D721Med (cell line): ENCODE measurements around the gene METTL15.

Experiments
- DNase-seq: peaks from one replicate; pipeline ENCODE4 v3.0.0; 2011; ENCODE audit warnings: low spot score; ENCODE audit not compliant: insufficient read length
- FAIRE-seq: peaks from 2 replicates; lab custom pipeline; 2011; peaks lifted over from hg19 to GRCh38; lab: Jason Lieb, UNC
- TF ChIP-seq, protein P1 (sequence below): IDR thresholded peaks from 2 replicates; pipeline ENCODE4 v1.5.1; 2012; ENCODE audit warnings: mild to moderate bottlenecking, control low read depth; ENCODE audit not compliant: insufficient read depth; ENCODE audit errors: missing control alignments

METTL15 gene

DNA sequence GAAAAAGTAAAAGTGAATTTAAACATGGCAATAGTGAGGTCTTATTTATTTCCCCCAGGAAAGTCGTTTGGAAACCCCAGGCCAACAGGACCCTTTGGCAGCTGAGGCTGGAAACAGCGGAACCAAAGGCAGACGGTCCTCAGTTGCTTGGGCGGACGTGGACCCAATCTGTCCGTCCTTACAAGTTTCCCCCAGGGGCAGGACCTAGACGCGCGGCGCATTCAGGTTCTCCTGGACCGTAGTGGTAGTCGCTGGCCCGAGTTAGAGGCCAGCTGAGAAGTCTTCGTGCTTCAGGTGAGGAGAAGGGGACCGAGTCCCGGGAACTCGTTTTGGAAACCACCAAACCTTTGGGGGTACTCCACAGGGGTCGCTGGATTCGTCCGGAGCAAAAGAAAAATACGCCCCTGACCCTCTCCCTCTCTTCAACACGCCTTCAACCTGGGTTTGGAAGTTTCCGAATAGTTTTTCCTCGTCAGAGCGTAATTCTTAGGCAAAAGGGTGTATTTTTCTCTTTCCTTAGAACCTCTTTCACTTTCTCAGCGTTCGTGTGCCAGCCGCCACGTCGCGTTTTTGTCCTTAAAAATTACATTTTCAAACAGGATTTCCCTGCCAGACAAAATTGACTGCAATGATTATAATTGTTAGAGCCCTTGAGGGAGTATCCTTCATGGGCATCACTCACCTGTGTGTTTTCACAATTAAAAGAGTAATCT lies 2.1 kb downstream of the METTL15 start:
- TF ChIP-seq, protein P1, sequence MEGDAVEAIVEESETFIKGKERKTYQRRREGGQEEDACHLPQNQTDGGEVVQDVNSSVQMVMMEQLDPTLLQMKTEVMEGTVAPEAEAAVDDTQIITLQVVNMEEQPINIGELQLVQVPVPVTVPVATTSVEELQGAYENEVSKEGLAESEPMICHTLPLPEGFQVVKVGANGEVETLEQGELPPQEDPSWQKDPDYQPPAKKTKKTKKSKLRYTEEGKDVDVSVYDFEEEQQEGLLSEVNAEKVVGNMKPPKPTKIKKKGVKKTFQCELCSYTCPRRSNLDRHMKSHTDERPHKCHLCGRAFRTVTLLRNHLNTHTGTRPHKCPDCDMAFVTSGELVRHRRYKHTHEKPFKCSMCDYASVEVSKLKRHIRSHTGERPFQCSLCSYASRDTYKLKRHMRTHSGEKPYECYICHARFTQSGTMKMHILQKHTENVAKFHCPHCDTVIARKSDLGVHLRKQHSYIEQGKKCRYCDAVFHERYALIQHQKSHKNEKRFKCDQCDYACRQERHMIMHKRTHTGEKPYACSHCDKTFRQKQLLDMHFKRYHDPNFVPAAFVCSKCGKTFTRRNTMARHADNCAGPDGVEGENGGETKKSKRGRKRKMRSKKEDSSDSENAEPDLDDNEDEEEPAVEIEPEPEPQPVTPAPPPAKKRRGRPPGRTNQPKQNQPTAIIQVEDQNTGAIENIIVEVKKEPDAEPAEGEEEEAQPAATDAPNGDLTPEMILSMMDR: no peak
- no peak for DNase-seq
- no peak for FAIRE-seq

DNA sequence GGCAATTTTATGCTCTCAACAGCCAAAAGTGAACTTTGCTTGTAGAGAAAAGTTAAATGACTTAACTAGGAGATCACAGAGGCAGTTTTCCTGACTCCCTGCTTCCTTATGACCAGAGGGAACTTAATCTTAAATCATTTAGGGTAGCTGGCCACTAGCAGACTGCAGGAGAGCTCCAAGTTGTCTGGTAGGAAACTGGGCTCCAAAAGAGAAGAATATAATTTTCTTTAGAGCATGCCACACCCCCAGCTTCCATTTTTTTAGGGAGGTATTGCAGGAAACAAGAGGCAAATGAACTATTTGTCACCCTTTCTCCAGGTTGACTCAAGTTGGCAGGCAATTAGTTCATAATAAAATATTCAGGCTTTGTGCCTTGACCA lies 2.6 kb downstream of the METTL15 start:
- DNase-seq: no peak
- TF ChIP-seq, protein P1: no peak
- no peak for FAIRE-seq

DNA sequence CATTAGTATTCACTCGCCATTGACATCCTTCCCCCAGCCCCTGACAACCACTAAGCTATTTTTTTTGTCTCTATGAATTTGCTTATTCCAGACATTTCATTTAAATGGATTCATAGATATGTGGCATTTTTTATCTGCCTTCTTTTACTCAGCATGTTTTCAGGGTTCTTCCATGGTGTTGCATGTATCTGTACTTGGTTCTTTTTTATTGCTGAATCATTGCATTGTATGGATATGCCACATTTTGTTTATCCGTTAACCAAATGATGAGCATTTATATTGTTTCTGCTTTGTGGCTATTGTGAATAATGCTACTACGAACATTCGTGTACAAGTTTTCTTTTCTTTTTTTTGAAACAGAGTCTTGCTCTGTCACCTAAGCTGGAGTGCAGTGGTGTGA lies 5.9 kb downstream of the METTL15 start:
- DNase-seq (no peak), FAIRE-seq (no peak)
- TF ChIP-seq, protein P1: no peak

DNA sequence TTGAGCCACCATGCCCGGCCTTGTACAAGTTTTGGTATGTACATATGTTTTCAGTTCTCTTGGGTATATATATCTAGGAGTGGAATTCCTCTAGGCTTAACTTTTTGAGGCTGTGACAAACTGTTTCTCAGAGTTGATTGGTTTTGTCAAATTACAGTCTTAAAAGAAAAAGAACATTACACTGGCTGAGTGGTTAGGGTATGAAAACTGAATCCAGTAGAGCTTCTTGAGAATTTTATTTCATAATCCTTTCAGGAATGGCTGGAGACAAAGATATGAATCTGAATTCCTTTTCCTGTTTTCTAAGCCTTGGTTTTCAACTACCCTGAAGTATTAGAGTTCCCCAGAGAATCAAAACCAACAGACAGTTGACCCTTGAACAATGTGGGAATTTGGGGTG lies 6.5 kb downstream of the METTL15 start:
- TF ChIP-seq, protein P1: no peak
- FAIRE-seq (no peak), DNase-seq (no peak)

DNA sequence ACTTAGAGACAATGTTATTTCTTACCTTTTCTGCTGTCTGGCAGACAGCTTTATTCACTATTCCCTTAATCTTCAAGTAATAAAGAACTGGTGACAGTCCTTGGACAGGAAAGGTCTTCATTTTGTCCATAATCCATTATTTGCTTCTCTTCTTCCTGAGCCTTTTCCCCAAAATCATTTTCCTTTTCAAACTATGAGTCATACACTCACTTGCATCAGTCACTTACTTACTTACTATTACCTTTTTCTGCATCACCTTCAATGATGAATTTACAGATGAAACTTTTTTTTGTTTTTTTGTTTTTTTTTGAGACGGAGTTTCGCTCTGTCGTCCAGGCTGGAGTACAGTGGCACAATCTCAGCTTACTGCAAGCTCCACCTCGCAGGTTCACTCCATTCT lies 9.5 kb downstream of the METTL15 start:
- no peak for DNase-seq
- no peak for FAIRE-seq
- TF ChIP-seq, protein P1: no peak

DNA sequence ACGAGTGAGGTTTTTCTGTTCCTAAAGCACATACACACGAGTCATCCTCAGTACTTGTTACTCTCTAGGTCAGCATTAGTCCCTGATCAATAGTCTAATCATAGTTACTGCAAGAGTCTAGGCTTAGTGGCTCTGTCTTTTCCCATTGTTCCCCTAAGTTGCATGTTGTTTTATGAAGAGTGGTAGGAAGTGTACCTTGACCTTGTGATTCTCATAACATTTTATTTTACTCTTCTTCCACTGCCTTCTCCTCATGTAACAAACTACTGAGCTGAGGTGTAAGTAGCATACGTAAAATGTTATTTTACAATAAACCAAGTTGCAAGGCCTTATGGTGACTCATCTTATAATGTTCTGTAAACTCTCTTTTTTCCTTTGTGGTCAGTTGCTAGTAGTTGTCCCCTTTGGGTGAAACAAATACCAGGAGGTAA lies 15.0 kb downstream of the METTL15 start:
- no peak for FAIRE-seq
- TF ChIP-seq, protein P1: no peak
- DNase-seq: no peak

DNA sequence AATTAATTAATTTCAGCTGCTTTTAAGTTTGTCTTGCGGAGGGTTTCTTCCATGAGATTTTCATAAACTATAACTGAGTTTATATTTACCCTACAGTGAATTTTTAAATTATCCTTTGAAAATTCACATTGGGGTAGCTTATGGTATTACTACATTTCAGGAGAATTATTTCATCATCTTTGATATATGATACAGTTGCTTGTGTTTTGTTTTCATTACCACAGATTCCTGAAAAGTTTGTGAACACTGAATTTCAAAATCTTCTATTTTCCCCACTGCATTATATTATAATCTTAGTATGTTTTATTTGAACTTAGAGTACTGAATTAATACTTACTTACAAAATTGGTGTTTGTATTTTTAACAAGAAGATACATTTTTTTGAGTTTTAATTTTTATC lies 24.4 kb downstream of the METTL15 start:
- TF ChIP-seq, protein P1: no peak
- no peak for DNase-seq
- FAIRE-seq: no peak
